Mucosa of descending colon (tissue), 3 donors: Measurements from ENCODE around the gene SMYD2. TPM values are rescaled to one million over a fixed set of nuclear protein-coding genes. Genes with fewer than 3 reads are reported as not detected.

Experiments
- ATAC-seq: fragments of 200-7000 bp; cut with Tn5 transposase; one replicate; pipeline ENCODE4 v1.9.1; 2020; ENCODE audit warnings: mild to moderate bottlenecking, moderate library complexity
- DNase-seq, 3 donors: peaks; one replicate each; pipeline ENCODE4 v3.0.0-alpha.2; 2020
- H3K36me3 ChIP-seq: fragments of 200-600 bp; one replicate; pipeline ENCODE4 v1.8.0; 2021; ENCODE audit warnings: low read depth, mild to moderate bottlenecking
- H3K4me1 ChIP-seq: fragments of 200-600 bp; one replicate; pipeline ENCODE4 v1.8.0; 2021; ENCODE audit warnings: low read depth, mild to moderate bottlenecking
- H3K4me3 ChIP-seq: fragments of 200-600 bp; one replicate; pipeline ENCODE4 v1.8.0; 2021; ENCODE audit warnings: mild to moderate bottlenecking
- H3K9me3 ChIP-seq: fragments of 200-600 bp; one replicate; pipeline ENCODE4 v1.8.0; 2021; ENCODE audit warnings: mild to moderate bottlenecking
- CTCF ChIP-seq: fragments of 200-600 bp; IDR thresholded peaks from one replicate; pipeline ENCODE4 v1.8.0; 2022; ENCODE audit warnings: antibody characterized with exemption, mild to moderate bottlenecking
- intact Hi-C, 2 donors: fragments of 100-400 bp; cut with DNase I in 1 of 2; cut with micrococcal nuclease in 1 of 2; formaldehyde crosslinking; loops; one replicate each; pipeline versions ENCODE4 v1.11.0 to v1.11.1; 2022; cut with DNase I, micrococcal nuclease
- total RNA-seq, 3 donors: library from RNA; stranded (reverse); fragmentation: NEBNext Ultra II Directional in 2 of 3; extraction: Animal tissue kit (Norgen Biotek cat#: 25700) in 2 of 3; gene quantifications; one replicate each; pipeline versions ENCODE4 v1.2.1 to v1.2.4, GENCODE V29; 2021 to 2023
- donor health status: DM: no; HTN: no; CAD: no; lungs with moderate emphysema.
- donor health status: DM: no; HTN: no; CAD: no.
- donor health status: DM: no; HTN: yes; CAD: no.

The SMYD2 gene
- total RNA-seq, 3 donors from 2014 or later, result 15.9 to 23.4 (median 18.6) TPM

DNA sequence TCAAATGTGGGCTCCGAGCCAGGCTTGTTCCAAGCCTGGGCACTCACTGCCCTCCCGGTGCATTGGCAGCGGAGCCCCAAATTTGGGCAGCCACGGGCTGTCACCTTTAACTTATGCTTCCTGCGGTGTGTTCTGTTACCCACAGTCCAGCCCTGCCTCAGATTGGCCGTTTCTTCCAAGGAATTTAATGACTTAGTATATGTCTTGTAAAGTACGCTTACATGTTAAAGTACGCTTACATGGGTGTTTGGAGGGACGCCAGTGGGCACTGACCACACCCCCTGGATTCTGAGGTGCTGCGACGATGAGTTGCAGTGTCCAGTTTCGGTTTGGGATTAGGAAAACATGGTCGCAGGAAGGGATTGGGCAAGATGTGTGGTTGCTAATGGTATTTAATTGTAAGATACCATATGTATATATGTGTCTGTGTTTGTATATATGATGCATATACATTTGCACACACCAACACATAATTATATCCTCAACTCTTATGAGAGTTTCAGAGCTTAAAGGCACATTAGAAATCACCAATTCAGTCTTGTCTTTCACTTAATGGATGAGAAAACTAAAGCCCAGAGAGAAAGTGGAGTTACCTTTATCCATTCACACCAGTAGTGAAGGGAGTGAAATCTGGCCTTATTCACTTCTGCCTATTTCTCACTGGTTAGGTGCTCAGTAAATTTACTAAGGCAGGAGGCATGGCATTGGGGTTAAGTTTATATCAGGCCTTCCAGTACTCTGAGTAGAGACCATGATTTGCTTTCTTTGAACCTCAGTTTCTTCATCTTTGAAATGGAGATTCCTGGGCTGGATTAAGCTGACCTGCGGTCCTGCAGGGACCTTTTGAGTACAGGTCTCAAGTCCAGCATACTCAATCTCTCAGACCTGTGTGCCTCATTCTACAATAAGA is 1.0 kb downstream of the SMYD2 start:
- H3K4me1 ChIP-seq, result no peaks in the 10 kb centered on the region
- no peaks in the 10 kb centered on the region for H3K36me3 ChIP-seq
- peak; percentile 27 for ATAC-seq
- intact Hi-C loops, result no loop called here
- peak in 2 of 3 donors; percentile 58 to 72 for DNase-seq
- no peak for TF ChIP-seq CTCF
- peak overlapping the region; percentile 57 for H3K4me3 ChIP-seq
- no peaks in the 10 kb centered on the region for H3K9me3 ChIP-seq

DNA sequence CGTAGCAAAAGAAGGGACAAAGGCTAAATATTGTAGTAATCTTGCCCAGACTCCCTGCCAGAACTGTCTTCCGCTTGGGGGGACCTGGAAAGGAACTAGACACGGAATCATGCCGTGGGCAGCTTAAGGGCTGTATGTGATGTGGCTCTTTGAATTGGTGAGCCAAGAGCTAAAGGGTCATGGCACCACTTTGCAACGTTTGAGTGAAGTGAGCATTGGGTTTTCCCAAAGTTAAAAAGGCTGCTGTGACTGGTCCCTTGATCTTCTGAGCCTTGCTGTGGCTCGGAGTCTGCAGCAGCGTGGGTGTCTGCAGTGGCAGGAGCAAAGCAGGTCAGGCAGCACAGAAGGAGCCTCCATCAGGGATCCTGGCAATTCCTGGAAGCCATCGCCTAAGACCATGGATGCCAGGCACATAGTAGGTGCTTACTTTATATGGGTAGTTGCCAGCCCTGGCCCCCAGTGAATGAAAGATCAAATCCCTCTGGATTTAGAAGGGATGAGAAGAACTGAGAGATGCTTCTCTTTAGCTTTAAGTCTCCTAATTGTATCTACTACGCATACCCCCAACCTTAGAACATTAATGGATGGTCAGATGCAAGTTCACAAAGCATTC is 1.8 kb downstream of the SMYD2 start:
- intact Hi-C loops, result no loop called here
- no peaks in the 10 kb centered on the region for H3K4me1 ChIP-seq
- H3K9me3 ChIP-seq, result no peaks in the 10 kb centered on the region
- no peak overlapping the region for H3K4me3 ChIP-seq
- TF ChIP-seq CTCF, result no peak
- ATAC-seq (no peak), DNase-seq (no peak)
- H3K36me3 ChIP-seq, result no peaks in the 10 kb centered on the region

DNA sequence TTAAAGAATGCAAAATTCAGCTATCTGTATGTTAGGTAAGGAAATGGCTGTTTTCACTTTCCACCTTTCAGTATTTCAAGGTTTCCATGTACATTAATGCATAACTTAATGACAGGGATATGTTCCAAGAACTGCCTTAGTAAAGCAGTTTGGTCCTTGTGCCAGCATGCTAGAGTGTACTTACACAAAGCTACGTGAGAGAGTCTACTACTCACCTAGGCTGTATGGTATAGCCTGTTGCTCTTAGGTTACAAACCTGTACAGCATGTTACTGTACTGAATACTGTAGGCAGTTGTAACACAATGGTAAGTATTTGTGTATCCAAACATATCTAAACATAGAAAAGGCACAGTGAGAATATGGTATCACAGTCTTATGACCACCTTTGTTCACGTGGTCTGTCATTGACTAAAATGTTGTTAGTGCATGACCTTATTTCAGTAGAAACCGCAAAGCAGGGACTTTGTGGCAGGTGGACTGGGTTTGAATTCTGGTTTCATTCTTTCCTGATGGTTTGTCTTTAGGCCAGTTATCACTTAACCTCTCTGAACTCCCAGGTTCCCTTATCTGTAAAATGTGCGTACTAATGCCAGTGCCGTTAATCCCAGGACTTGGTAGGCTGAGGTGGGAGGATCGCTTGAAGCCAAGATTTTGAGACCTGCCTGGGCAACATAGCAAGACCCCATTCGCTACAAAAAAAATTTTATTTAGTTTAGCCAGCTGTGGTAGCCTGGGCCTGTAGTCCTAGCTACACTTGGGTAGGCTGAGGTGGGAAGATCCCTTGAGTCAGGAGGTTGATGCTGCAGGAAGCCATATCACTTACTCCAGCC is 4.9 kb downstream of the SMYD2 start:
- intact Hi-C loops, result no loop called here
- ATAC-seq (no peak), DNase-seq (no peak)
- Histone ChIP-seq H3K36me3 (no peaks in the 10 kb centered on the region), H3K4me1 (no peaks in the 10 kb centered on the region), H3K4me3 (no peak overlapping the region), H3K9me3 (no peaks in the 10 kb centered on the region)
- TF ChIP-seq CTCF, result no peak

- H3K4me1 ChIP-seq, result no peaks in the 10 kb centered on the region
- no peak for ATAC-seq
- DNase-seq, result no peak
- intact Hi-C loops, result no loop called here
- no peak overlapping the region for H3K4me3 ChIP-seq
- TF ChIP-seq CTCF, result no peak
- H3K36me3 ChIP-seq, result no peaks in the 10 kb centered on the region
- no peaks in the 10 kb centered on the region for H3K9me3 ChIP-seq
Measured at GRCh38 chr1:214287884-214288283, 6.9 kb downstream of the SMYD2 start.

DNA sequence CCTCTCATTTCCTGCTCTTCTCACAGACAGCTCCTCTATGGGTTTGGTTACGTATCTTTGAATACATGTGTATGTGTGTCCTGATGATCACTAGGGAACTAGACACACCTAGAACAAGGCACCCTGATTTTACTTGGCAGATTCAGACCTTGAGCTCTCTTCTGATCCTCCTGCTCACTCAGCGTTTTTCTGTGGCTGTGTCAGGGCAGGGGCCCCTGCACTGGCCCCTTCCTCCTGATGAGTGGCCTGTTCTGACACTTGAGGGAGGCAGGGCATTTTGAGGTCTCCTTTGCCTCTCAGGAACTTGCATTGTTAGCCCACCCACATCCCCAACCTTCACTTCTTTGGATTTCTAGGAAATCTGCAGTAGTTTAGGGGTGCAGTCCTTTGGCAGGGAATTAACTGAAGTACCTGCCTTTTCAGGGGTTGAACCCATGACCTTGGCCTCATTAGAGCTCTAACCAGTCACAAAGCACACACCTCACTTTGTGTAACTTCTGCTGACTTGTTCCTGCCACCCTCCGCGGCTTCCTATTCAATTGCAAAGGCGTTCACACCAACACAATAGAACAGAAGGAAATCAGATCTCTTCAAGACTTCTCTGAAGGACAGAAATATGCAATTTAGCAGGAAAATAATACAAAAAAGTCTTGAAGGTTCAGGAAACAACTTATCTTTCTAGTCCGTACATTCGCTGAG is 8.8 kb downstream of the SMYD2 start:
- Histone ChIP-seq H3K36me3 (no peaks in the 10 kb centered on the region), H3K9me3 (no peaks in the 10 kb centered on the region), H3K4me3 (no peak overlapping the region), H3K4me1 (no peaks in the 10 kb centered on the region)
- TF ChIP-seq CTCF, result no peak
- intact Hi-C loops, result no loop called here
- no peak for ATAC-seq
- no peak for DNase-seq
